Lung (tissue), 12 donors: ENCODE results near the gene FAM163B. TPM values are rescaled to one million over a fixed set of nuclear protein-coding genes. Genes with fewer than 3 reads are reported as not detected.

Experiments used
- ATAC-seq: fragments of 200-7000 bp; cut with Tn5 transposase; one replicate; pipeline ENCODE4 v1.9.1; 2020; ENCODE audit warnings: moderate number of reproducible peaks; ENCODE audit not compliant: insufficient read depth, low FRiP score
- DNase-seq, 3 donors: peaks; one replicate each; pipeline ENCODE4 v3.0.0-alpha.2; 2013 to 2017
- H3K27ac ChIP-seq, 2 donors: one replicate each; pipeline ENCODE4 v1.5.1; 2013; ENCODE audit warnings: mild to moderate bottlenecking in 2 of 2, moderate library complexity in 2 of 2, control low read depth in 1 of 2, inconsistent platforms in 1 of 2, low read depth in 1 of 2, low read length in 1 of 2
- H3K27me3 ChIP-seq, 3 donors: one replicate each; pipeline ENCODE4 v1.5.1; 2013; ENCODE audit warnings: low read length in 2 of 3; ENCODE audit not compliant: control insufficient read depth in 3 of 3, insufficient read depth in 3 of 3
- H3K36me3 ChIP-seq, 4 donors: one replicate each; pipeline ENCODE4 v1.5.1; 2013; ENCODE audit warnings: low read length in 4 of 4, mild to moderate bottlenecking in 1 of 4, moderate library complexity in 1 of 4; ENCODE audit not compliant: control insufficient read depth in 4 of 4, insufficient read depth in 4 of 4
- H3K4me1 ChIP-seq, 5 donors: one replicate each; pipeline ENCODE4 v1.5.1; 2013; ENCODE audit warnings: low read length in 5 of 5, mild to moderate bottlenecking in 2 of 5, moderate library complexity in 1 of 5; ENCODE audit not compliant: control insufficient read depth in 5 of 5, insufficient read depth in 5 of 5
- H3K4me3 ChIP-seq: one replicate; pipeline ENCODE4 v1.5.1; 2013; ENCODE audit warnings: mild to moderate bottlenecking, control low read depth, moderate library complexity
- H3K9ac ChIP-seq, 2 donors: one replicate each; pipeline ENCODE4 v1.5.1; 2013; ENCODE audit warnings: low read length in 2 of 2, control low read depth in 1 of 2; ENCODE audit not compliant: insufficient read depth in 1 of 2
- H3K9me3 ChIP-seq, 4 donors: one replicate each; pipeline ENCODE4 v1.5.1; 2013; ENCODE audit warnings: low read length in 3 of 4, mild to moderate bottlenecking in 1 of 4, moderate library complexity in 1 of 4; ENCODE audit not compliant: control insufficient read depth in 4 of 4, insufficient read depth in 3 of 4
- WGBS, 2 donors: extraction: QIAGEN DNeasy Blood & Tissue Kit; methylation state at CpG; one replicate each; pipeline ENCODE4 v1.1.7; 2013; 5-methylcytosine and 5-hydroxymethylcytosine counted together
- polyA plus RNA-seq, 2 donors: library from polyadenylated mRNA; stranded (reverse); fragments of 200-250 nt; gene quantifications; one replicate each; pipeline ENCODE4 v1.2.1, GENCODE V29; 2013
- total RNA-seq, 2 donors: library from RNA; depleted of rRNA in 1 of 2; stranded (reverse); fragments of >200 nt in 1 of 2; gene quantifications; one replicate each; pipeline ENCODE4 v1.2.1, GENCODE V29; 2014 to 2021
- TF ChIP-seq, protein P1 (sequence below): IDR thresholded peaks from 2 replicates; pipeline ENCODE4 v1.5.1; 2012; ENCODE audit warnings: mild to moderate bottlenecking; ENCODE audit errors: control extremely low read depth, extremely low read depth
- donor health status: control.
- donor health status: control.
- donor health status: Bipolar disorder and iron deficiency.
- donor health status: healthy.
- donor health status: DM: yes; HTN: yes; CAD: no.

The FAM163B gene
- total and polyA plus RNA-seq, 4 donors, result 0.10 to 0.51 (median 0.16) TPM; not detected in 1

DNA sequence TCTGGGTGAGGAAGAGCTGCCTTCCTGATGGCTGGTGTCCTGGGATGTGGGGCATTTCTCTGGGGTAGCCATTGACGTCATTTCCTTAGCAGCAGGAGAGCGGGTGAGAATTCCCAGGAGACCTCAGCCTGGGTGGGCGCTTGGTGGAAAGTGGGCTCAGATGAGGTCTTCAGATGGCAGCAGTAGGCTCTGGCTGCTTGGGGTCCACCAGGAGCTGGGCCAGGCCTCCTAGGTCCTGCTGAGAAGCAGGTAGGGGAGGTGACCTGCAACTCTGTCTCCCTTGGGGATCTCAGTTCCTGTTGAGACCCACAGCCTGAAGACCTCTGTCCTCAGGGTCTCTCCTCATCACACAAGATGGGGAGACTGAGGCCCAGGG is 31.5 kb downstream of the FAM163B start:
- H3K9me3 ChIP-seq, result no peaks in the 10 kb centered on the region
- H3K4me3 ChIP-seq, result no peak overlapping the region
- WGBS, 2 donors, result 75 to 76% methylated on average over 3 of the region's 3 CpGs
- DNase-seq (no peak), ATAC-seq (no peak)
- peaks cover 0 to 67% (median 21%) of the 10 kb centered on the region in 5 donors for H3K4me1 ChIP-seq
- TF ChIP-seq, protein P1, sequence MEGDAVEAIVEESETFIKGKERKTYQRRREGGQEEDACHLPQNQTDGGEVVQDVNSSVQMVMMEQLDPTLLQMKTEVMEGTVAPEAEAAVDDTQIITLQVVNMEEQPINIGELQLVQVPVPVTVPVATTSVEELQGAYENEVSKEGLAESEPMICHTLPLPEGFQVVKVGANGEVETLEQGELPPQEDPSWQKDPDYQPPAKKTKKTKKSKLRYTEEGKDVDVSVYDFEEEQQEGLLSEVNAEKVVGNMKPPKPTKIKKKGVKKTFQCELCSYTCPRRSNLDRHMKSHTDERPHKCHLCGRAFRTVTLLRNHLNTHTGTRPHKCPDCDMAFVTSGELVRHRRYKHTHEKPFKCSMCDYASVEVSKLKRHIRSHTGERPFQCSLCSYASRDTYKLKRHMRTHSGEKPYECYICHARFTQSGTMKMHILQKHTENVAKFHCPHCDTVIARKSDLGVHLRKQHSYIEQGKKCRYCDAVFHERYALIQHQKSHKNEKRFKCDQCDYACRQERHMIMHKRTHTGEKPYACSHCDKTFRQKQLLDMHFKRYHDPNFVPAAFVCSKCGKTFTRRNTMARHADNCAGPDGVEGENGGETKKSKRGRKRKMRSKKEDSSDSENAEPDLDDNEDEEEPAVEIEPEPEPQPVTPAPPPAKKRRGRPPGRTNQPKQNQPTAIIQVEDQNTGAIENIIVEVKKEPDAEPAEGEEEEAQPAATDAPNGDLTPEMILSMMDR, result no peak
- no peak overlapping the region for H3K27ac ChIP-seq
- peaks cover 0 to 13% (median 0%) of the 10 kb centered on the region in 3 donors for H3K27me3 ChIP-seq
- H3K36me3 ChIP-seq, result no peaks in the 10 kb centered on the region
- H3K9ac ChIP-seq, result no peak overlapping the region

DNA sequence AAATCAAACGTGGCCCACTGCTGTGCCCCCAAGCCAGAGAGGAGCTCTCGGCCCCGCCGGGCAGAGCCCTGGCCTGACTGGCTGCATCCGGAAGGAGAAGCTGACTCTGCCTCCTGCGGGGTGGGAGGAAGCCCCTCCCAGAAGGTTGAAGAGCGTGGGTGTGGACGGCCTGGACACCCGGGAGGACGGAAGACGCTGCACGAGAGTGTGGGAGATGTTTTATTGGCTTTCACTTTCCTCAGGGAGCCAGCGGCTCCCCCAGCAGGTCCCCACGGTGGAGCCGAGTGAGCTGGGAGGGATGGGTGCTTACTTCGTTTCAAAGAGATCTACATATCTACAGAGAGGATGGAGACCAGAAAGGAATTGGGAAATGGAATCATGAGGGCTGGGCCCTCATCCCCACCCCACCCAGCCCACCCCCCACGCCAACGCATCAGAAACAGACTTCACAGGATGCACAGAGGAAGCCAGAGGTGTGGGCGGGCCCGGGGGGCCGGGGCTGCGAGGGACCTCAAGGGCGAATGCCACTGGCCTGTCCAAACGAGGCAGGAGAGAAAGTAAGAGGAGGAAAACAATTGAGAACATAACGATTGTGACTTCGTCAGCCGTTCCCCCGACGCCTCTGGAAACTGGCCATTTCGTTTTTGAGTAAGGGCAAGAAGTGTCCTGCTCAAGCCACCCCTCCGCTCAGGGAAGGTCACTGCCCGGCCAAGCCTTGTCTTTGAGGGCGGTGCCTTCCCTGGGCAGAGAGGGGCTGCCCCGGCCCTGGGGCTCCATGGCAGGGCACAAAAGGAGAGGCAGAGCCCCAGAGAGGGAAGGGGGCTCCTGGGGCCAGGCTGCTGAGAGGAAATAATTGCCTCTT is 32.1 kb downstream of the FAM163B start:
- Histone ChIP-seq H3K27ac (no peak overlapping the region), H3K4me1 (peaks cover 0 to 67% (median 15%) of the 10 kb centered on the region in 5 donors), H3K27me3 (peaks cover 0 to 13% (median 0%) of the 10 kb centered on the region in 3 donors), H3K36me3 (no peaks in the 10 kb centered on the region), H3K9ac (no peak overlapping the region), H3K9me3 (no peaks in the 10 kb centered on the region), H3K4me3 (no peak overlapping the region)
- TF ChIP-seq, protein P1, result no peak
- DNase-seq (peak in 1 of 3 donors; percentile 33), ATAC-seq (no peak)
- WGBS, 2 donors, result 40 to 44% methylated on average over 34 of the region's 34 CpGs

DNA sequence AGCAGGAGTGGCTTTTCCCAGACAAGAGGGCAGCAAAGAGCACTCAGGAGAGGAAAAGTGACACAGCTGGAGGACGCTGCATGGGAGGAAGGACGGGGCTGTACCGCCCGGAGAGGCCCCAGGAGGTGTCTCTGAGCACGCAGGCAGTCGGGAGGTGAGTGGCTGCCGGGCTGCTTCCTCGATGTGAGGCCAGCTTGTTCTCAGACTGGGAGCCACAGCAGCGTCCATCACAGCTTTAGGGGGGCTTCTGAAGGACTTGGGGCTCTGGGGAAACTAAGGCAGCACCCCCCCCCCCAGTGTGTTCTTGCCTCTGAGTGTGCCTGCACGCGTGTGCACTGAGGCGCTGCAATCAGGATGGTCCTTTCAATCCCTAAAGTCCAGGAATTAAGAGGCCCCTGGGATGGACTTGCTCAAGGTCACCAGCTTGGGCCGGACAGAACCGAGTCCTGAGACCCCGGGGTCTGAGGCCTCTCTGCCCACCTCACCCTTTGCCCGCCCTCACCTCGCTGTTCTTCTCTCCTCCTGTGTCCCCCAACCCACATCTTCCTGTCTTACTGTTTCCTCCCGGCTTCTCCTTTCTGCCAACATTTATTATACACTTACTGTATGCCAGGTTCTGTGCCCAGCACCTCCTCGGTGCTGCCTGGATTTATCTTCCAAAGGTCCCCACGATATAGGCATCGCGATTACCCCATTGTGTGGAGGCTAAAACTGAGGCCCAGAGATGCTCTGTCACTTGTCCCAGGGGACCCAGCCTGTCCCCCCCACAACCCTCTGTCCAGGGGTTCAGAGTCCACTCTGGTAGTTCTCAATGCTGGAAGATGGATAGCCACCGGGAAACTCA is 32.9 kb downstream of the FAM163B start:
- WGBS, 2 donors, result 61 to 65% methylated on average over 23 of the region's 23 CpGs
- no peaks in the 10 kb centered on the region for H3K9me3 ChIP-seq
- DNase-seq (no peak), ATAC-seq (no peak)
- peaks cover 0 to 58% (median 9%) of the 10 kb centered on the region in 5 donors for H3K4me1 ChIP-seq
- no peak overlapping the region for H3K9ac ChIP-seq
- H3K4me3 ChIP-seq, result no peak overlapping the region
- no peak overlapping the region for H3K27ac ChIP-seq
- TF ChIP-seq, protein P1, result no peak
- no peaks in the 10 kb centered on the region for H3K36me3 ChIP-seq
- peaks cover 0 to 13% (median 0%) of the 10 kb centered on the region in 3 donors for H3K27me3 ChIP-seq
